Transverse colon (tissue), 4 donors: ENCODE data around the gene ACP3.

Experiments
- EP300 ChIP-seq: sonication (generic); formaldehyde crosslinking; IDR thresholded peaks from one replicate; pipeline ENCODE4 v1.6.1; 2017; ENCODE audit warnings: antibody characterized with exemption, low read depth
- POLR2A ChIP-seq: fragments of 450-650 bp; IDR thresholded peaks from one replicate; pipeline ENCODE4 v1.6.1; 2016; ENCODE audit warnings: antibody characterized with exemption, mild to moderate bottlenecking, moderate library complexity
- POLR2AphosphoS5 ChIP-seq, 3 donors: sonication (generic); formaldehyde crosslinking; IDR thresholded peaks; one replicate each; pipeline ENCODE4 v1.6.1; 2016; ENCODE audit warnings: antibody characterized with exemption in 3 of 3
- TF ChIP-seq, protein P1 (sequence below), 5 experiments: fragments of 200-600 bp in 3 of 5; fragments of 450-650 bp in 2 of 5; sonication (generic) in 3 of 5; IDR thresholded peaks; 1 replicate in 2 of 5; 2 replicates in 3 of 5; pipeline ENCODE4 v1.5.1; 2016 to 2017; ENCODE audit warnings: antibody characterized with exemption in 5 of 5, inconsistent platforms in 3 of 5, mild to moderate bottlenecking in 2 of 5, moderate library complexity in 1 of 5

DNA sequence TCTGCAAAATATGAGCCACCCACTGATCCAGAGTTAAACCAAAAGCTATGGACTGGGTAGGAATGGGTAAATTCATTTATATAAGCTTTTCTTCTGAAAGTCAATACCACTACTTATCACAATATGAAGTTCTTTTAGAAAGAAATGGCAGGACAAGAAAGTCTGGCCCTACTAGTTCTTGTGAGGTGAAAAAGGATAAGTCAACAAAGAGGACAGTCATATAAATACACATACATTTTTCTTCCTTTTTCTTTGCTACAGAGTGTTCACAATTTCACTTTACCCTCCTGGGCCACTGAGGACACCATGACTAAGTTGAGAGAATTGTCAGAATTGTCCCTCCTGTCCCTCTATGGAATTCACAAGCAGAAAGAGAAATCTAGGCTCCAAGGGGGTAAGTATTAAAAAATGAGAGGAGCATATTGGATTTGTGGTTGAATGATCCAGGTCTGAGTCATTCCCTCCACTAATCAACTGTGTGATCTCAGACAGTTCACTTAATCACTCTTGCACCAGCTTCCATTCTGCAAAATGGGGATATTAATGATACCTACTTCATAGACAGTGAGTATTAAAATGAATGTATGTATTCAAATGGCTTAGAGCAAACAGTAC, 27.6 kb downstream of the ACP3 start:
- TF ChIP-seq, protein P1, sequence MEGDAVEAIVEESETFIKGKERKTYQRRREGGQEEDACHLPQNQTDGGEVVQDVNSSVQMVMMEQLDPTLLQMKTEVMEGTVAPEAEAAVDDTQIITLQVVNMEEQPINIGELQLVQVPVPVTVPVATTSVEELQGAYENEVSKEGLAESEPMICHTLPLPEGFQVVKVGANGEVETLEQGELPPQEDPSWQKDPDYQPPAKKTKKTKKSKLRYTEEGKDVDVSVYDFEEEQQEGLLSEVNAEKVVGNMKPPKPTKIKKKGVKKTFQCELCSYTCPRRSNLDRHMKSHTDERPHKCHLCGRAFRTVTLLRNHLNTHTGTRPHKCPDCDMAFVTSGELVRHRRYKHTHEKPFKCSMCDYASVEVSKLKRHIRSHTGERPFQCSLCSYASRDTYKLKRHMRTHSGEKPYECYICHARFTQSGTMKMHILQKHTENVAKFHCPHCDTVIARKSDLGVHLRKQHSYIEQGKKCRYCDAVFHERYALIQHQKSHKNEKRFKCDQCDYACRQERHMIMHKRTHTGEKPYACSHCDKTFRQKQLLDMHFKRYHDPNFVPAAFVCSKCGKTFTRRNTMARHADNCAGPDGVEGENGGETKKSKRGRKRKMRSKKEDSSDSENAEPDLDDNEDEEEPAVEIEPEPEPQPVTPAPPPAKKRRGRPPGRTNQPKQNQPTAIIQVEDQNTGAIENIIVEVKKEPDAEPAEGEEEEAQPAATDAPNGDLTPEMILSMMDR (IDR thresholded peaks at IDR 0.05), result no peak
- TF ChIP-seq EP300 (no peak), POLR2A (no peak), POLR2AphosphoS5 (IDR thresholded peaks at IDR 0.05) (no peak)
